22Rv1 (cell line): Measurements from ENCODE around the gene LBP.

Source experiments
- CTCF ChIP-seq: fragments of 450-650 bp; IDR thresholded peaks from 2 replicates; pipeline ENCODE4 v1.5.1; 2017; ENCODE audit warnings: mild to moderate bottlenecking
- ZFX ChIP-seq: fragments of 450-650 bp; IDR thresholded peaks from 2 replicates; pipeline ENCODE4 v1.6.1; 2017; ENCODE audit warnings: antibody characterized with exemption, borderline replicate concordance

- TF ChIP-seq CTCF (no peak), ZFX (no peak)
These were observed 5.6 kb upstream of the LBP start for GRCh38 chr20:38340693-38341092.
